HK-2 (cell line): Measurements from ENCODE around the gene VTCN1.
"Not testable (repeated sequence)": the region's sequence is repeated elsewhere in the genome, so short reads cannot be mapped to it uniquely, and the experiment has no call there.

ENCODE experiments used
- DNase-seq: peaks from one replicate; pipeline ENCODE4 v3.0.0-alpha.2; 2018; ENCODE audit not compliant: unreplicated experiment

VTCN1 gene, protein sequence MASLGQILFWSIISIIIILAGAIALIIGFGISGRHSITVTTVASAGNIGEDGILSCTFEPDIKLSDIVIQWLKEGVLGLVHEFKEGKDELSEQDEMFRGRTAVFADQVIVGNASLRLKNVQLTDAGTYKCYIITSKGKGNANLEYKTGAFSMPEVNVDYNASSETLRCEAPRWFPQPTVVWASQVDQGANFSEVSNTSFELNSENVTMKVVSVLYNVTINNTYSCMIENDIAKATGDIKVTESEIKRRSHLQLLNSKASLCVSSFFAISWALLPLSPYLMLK

DNA sequence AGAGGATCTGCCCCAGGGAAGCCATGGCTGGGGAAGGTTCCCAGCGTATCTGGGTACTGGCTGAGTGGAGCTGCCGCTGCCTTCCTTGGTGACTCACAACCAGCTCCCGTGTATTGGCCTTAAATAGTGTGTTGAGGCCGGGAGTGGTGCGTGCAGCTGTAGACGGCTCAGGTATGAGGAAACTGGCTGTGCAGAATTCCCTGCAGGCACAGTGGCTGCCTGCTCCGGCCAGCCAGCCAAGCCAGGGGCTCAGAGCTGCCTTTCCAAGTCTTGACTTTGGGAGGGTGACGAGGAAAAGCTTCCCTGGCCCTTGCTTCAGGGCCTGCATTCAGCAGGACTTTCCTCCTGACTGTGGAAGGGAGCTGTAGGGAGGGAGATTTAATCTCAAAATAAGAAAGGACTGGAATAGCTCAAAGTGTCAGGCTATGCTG, at the start of gene VTCN1:
TSS of gene VTCN1 (minus strand) at position 97 of the 431 bp plus-strand sequence. CDS start at position 25, 72 bp downstream.
- peak; percentile 20 for DNase-seq

DNA sequence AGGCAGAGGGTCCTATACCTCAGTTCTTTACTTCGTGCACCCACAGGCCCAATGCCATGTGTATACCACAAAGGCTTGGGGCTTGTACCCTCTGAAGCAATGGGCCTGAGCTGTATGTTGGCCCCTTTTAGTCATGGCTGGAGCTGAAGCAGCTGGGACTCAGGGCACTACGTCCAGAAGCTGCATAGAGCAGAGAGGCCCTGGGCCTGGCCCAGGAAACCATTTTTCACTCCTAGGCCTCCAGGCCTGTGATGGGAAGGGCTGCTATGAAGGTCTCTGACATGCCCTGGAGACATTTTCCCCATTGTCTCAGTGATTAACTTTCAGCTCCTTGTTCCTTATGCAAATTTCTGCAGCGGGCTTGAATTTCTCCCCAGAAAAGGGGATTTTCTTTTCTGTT, 48.1 kb upstream of the VTCN1 start:
- DNase-seq, result no peak

DNA sequence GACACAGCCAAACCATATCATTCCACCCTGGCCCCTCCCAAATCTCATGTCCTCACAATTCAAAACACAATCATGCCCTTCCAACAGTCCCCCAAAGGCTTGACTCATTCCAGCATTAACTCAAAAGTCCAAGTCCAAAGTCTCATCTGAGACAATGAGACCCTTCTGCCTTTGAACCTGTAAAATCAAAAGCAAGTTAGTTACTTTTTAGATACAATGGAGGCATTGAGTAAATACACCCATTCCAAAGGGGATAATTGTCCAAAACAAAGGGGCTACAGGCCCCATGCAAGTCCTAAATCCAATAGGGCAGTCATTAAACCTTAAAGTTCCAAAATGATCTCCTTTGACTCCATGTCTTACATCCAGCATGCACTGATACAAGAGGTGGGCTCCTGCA, 47.3 kb upstream of the VTCN1 start:
- not testable (repeated sequence) for DNase-seq

- no peak for DNase-seq
These were observed 46.6 kb upstream of the VTCN1 start for GRCh38 chr1:117257291-117257690.

DNA sequence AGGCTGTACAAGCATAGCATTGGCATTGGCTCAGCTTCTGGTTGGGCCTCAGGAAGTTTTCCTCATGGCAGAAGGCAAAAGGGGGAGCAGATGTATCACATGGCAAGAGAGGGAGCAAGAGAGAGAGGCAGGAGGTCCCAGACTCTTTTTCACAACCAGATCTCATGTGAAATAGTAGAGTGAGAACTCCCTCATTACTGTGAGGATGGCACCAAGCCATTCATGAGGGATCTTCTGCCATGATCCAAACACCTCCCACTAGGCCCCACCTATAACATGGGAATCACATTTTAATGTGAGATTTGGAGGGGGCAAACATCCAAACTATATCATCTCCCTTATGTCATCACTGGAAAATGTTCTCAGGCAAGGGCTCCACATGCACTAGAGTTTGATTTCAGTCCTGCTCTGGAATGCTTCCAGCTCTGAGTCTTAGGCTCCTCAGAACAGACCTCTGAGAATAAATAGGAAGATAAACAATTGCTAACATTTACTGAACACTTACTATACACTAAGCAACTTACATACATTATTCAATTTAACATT, 39.4 kb upstream of the VTCN1 start:
- DNase-seq, result no peak

- DNase-seq, result no peak
These were observed 34.2 kb upstream of the VTCN1 start for GRCh38 chr1:117244971-117245370.

- DNase-seq, result no peak
These were observed 33.6 kb upstream of the VTCN1 start for GRCh38 chr1:117244306-117244705.

- no peak for DNase-seq
These were observed 30.8 kb upstream of the VTCN1 start for GRCh38 chr1:117241512-117241911.

DNA sequence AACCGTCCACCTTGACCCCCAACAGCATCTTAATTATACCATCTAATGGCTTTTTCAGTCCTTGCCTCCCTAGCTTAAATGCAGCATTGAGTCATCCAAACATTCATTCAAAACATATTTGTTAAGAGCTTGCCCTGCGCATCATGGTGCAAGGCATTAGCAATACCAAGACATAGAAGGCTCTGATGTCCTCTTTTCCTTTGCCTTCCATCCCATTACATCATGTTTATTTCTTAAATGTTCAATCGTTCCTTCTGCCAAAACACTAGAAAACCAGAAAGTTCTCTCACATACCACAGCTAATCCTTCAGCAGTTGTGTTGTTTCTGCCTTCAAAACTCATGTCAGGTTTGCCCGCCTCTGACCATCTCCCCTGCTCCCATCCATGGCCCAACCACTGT, 29.8 kb upstream of the VTCN1 start:
- DNase-seq, result no peak

GRCh38 chr1:117239467-117239866, 28.7 kb upstream of the VTCN1 start:
- no peak for DNase-seq

- DNase-seq, result no peak
These were observed 27.1 kb upstream of the VTCN1 start for GRCh38 chr1:117237726-117238381.

- no peak for DNase-seq
These were observed 25.2 kb upstream of the VTCN1 start for GRCh38 chr1:117235863-117236465.

- no peak for DNase-seq
These were observed 21.8 kb upstream of the VTCN1 start for GRCh38 chr1:117232531-117232930.

GRCh38 chr1:117231748-117232373, 21.1 kb upstream of the VTCN1 start:
- DNase-seq, result no peak

GRCh38 chr1:117231312-117231711, 20.6 kb upstream of the VTCN1 start:
- no peak for DNase-seq

- DNase-seq, result no peak
These were observed 18.5 kb upstream of the VTCN1 start for GRCh38 chr1:117229217-117229616.

DNA sequence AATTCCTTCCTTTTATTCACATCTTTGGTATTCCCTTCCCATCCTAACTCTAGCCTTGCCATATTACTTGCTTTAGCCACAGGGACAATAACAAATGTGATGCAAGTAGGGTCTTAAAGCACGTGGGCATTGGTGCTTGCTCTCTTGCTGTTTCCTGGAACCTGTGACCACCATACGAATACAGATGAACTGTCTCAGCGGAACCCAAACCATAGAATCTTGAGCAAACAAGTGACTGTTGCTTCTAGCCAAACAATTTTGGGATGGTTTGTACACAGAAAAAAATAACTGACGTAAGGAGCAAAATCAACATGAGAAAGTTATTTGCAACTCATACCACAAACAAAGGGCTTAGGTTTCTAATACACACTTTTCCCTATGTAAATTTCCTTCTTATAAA, 15.2 kb upstream of the VTCN1 start:
- DNase-seq, result no peak

DNA sequence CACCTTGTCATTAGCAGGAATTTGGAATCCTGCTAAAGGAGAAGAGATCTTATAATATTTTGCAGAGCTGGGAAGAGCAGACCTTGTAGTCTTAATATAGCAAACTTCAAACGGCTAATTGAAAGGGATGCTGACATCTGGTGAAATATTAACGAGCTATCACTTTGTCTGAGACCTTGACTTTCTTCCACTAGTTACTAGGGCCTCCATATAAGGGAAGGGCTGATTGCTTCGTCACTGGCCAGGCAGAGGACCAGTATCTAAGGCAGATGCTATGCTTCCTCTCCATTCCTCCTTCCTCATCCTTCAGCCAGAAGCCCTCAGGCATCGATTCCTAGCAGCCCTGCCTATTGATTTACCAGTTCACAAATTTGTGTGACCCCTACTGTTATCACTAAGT, 6.0 kb upstream of the VTCN1 start:
- no peak for DNase-seq

DNA sequence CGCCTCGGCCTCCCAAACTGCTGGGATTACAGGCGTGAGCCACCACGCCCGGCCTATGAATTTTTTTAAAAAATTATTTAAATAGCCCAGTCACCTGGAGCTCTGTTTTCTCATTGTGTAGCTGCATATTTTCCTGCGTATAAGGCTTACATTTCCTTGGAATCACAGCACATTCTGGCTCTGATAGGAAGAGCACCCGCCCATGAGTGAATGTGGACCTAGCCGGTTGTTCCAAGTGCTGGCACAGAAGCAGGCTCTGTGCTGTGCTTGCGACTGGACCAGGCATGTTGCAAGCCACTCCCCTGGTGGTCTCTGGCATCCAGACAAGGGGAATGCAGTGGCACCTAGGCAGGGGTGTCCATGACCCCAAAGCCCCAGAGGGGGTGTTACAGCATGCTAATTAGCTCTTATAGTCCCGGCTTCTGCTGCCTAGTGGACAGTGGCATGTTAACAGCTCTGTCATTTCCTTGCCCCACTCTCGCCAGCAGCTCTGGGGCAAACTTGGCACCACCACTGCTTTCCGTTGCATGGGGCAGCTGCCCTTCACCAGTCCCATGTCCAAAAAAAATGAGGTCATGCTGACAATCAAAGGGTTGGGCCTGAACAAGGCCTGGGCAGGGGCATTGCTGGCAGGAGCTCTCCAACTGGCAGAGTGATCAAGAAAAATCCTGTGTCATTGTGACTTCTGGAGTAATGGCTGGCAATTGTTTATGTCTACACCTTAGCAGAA, 5.2 kb upstream of the VTCN1 start:
- no peak for DNase-seq

GRCh38 chr1:117215019-117215418, 4.3 kb upstream of the VTCN1 start:
- no peak for DNase-seq

DNA sequence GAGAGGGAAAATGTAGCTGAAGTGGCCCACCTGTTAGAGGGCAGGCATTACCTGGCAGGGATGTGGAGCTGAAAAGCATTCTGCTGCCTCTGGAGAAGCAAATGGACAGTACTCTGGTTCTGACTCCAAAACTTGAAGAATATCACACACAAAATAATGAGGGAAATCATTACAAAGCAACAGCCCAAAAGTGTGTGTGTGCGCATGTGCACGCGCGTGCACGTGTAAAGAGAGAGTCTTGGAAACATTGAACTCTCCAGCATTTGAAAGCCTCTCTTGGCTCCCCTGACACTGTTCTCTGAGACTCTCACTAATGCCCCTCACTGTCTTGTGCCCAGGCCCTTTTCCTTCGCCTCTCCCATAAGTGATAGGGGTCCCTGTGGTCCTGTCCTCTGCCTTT, 2.3 kb upstream of the VTCN1 start:
- no peak for DNase-seq

DNA sequence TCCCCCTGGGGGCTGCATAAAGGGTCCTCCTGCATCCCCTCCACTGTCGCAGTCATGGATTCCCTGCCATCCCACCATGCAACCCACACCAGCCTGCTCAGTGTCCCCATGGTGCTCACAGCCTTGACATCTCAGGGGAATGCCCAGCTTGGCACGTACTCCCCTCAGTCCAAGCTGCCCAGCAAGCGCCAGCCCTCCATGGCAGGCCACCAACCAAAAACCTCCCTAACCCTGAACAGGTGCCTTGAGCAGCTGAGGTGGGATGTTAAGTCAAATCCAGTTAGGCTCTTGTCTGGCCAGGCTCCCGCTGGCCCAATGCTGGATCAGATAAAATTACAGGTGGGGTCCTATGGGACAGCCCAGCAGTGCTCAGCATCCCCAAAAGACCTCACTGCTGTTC, 341 bp downstream of the VTCN1 start:
- no peak for DNase-seq
